Measurements from ENCODE around the gene C1orf53. TPM values are rescaled to one million over a fixed set of nuclear protein-coding genes. Genes with fewer than 3 reads are reported as not detected.

The C1orf53 gene
- total RNA-seq, 1 experiment from 2014 or later: 15.1 TPM

DNA sequence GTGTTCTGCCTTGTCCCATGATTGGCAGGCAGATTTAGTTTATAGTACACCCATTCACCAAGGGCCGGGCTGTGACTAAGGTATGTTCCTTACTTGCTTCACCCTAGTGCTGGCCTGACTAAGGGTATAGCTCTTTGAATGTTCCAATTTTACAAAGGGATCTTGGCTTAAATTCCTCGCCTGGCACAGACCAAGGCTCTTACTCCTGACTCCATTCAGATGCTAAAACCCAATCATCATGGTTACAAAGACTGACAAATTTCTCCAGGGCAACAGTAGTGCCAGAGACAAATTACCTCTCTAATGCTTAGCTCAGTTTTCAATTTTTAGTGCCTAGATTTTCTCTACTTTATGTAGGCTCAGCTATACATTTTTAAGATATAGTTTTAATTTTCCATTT is 11.5 kb upstream of the C1orf53 start:
- no peaks in the 10 kb centered on the region for H3K9me3 Mint-ChIP-seq (ENCODE audit: unreplicated experiment)
- no peaks in the 10 kb centered on the region for H3K36me3 Mint-ChIP-seq (ENCODE audit: insufficient read depth, unreplicated experiment)
- ChIA-PET POLR2A (interaction anchor here (3.6 kb wide), 1 partner anchor 12 kb away, joined by 19 read pairs; the partner anchor contains the start of gene C1orf53), CTCF (interaction anchor here (1.3 to 2.2 kb wide), 2 partner anchors 22 to 168 kb away, joined by 3 to 11 read pairs; no protein-coding TSS in a partner anchor)
- H3K27ac Mint-ChIP-seq (ENCODE audit: low read depth, unreplicated experiment): no peak overlapping the region
- BruUV-seq (replicated peaks): no TSS peak
- intact Hi-C loops (cut with micrococcal nuclease): no loop called here
- H3K4me1 Mint-ChIP-seq (ENCODE audit: insufficient read depth, unreplicated experiment): no peaks in the 10 kb centered on the region
- H3K4me3 Mint-ChIP-seq (ENCODE audit: unreplicated experiment): no peak overlapping the region
- TF ChIP-seq, protein P1, sequence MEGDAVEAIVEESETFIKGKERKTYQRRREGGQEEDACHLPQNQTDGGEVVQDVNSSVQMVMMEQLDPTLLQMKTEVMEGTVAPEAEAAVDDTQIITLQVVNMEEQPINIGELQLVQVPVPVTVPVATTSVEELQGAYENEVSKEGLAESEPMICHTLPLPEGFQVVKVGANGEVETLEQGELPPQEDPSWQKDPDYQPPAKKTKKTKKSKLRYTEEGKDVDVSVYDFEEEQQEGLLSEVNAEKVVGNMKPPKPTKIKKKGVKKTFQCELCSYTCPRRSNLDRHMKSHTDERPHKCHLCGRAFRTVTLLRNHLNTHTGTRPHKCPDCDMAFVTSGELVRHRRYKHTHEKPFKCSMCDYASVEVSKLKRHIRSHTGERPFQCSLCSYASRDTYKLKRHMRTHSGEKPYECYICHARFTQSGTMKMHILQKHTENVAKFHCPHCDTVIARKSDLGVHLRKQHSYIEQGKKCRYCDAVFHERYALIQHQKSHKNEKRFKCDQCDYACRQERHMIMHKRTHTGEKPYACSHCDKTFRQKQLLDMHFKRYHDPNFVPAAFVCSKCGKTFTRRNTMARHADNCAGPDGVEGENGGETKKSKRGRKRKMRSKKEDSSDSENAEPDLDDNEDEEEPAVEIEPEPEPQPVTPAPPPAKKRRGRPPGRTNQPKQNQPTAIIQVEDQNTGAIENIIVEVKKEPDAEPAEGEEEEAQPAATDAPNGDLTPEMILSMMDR (IDR thresholded peaks at IDR 0.05; ENCODE audit: unreplicated experiment): no peak
- no peak for DNase-seq (ENCODE audit: unreplicated experiment)
- no peaks in the 10 kb centered on the region for H3K27me3 Mint-ChIP-seq (ENCODE audit: insufficient read depth, unreplicated experiment)

DNA sequence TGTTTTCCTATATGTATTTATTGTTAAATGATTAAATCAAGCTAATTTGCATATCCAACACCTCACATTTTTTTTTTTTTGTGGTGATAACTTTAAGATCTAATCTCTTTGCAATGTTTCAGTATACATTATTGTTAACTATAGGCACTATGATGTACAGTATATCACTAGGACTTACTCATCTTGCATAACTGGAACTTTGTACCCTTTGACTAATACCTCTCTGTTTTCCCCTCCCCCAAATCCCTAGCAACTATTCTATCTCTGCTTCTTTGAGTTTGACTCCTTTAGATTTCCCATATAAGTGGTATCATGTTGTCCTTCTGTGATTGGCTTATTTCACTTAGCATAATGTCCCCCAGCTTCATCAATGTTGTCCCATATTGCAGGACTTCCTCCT is 9.7 kb upstream of the C1orf53 start:
- no peak overlapping the region for H3K4me3 Mint-ChIP-seq (ENCODE audit: unreplicated experiment)
- no peaks in the 10 kb centered on the region for H3K27me3 Mint-ChIP-seq (ENCODE audit: insufficient read depth, unreplicated experiment)
- BruUV-seq (replicated peaks): no TSS peak
- no peak for DNase-seq (ENCODE audit: unreplicated experiment)
- no peaks in the 10 kb centered on the region for H3K36me3 Mint-ChIP-seq (ENCODE audit: insufficient read depth, unreplicated experiment)
- H3K27ac Mint-ChIP-seq (ENCODE audit: low read depth, unreplicated experiment): no peak overlapping the region
- intact Hi-C loops (cut with micrococcal nuclease): no loop called here
- TF ChIP-seq, protein P1 (IDR thresholded peaks at IDR 0.05; ENCODE audit: unreplicated experiment): no peak
- ChIA-PET CTCF (interaction anchor here (0.6 to 2.8 kb wide), 4 partner anchors 24 to 676 kb away, joined by 3 to 12 read pairs (median 4); no protein-coding TSS in a partner anchor), POLR2A (interaction anchor here (0.7 to 3.6 kb wide), 2 partner anchors 10 to 247 kb away, joined by 3 to 19 read pairs; partner anchors contain the start of gene C1orf53)
- no peaks in the 10 kb centered on the region for H3K4me1 Mint-ChIP-seq (ENCODE audit: insufficient read depth, unreplicated experiment)
- no peaks in the 10 kb centered on the region for H3K9me3 Mint-ChIP-seq (ENCODE audit: unreplicated experiment)

DNA sequence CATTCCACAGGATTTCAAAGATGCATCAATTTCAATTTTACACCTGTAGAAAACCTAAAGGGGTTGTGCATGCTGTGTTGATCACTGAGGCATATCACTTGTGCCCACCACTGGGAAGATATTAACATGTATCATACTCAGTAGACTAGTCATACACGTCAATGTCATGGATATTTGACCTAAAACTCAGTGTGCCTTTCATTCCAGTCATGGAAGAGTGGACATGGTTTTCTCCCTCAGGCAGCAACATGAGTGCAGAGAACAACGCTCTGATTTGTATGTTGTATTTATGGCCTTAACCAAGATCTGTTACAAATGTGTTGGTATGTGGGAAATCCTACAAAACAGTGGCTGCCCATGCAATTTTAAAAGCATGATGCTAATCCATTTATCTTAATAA is 6.1 kb upstream of the C1orf53 start:
- peaks cover 4% of the 10 kb centered on the region for H3K4me1 Mint-ChIP-seq (ENCODE audit: insufficient read depth, unreplicated experiment)
- no peaks in the 10 kb centered on the region for H3K9me3 Mint-ChIP-seq (ENCODE audit: unreplicated experiment)
- BruUV-seq (replicated peaks): no TSS peak
- no peak overlapping the region for H3K4me3 Mint-ChIP-seq (ENCODE audit: unreplicated experiment)
- no peaks in the 10 kb centered on the region for H3K27me3 Mint-ChIP-seq (ENCODE audit: insufficient read depth, unreplicated experiment)
- ChIA-PET POLR2A (no interaction called here), CTCF (no interaction called here)
- no peak overlapping the region for H3K27ac Mint-ChIP-seq (ENCODE audit: low read depth, unreplicated experiment)
- H3K36me3 Mint-ChIP-seq (ENCODE audit: insufficient read depth, unreplicated experiment): no peaks in the 10 kb centered on the region
- no peak for DNase-seq (ENCODE audit: unreplicated experiment)
- intact Hi-C loops (cut with micrococcal nuclease): no loop called here
- TF ChIP-seq, protein P1 (IDR thresholded peaks at IDR 0.05; ENCODE audit: unreplicated experiment): no peak

DNA sequence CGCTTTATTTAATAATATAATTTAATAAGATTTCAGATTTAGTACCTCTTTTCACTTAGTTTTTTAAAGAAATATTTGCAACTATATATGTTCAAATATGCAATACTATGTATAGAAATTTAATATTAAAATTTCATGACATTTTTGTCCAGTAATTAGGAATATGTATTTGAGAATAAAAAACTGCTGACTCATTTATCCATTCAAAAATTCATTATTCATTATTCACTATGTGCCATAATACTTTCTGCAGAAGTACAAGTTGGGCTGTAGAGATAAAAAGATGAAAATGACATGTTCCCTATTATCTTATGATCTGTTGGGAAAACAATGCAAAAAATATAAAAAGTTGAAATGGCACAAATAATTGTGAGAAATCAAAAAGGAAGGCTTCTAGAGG is 3.4 kb upstream of the C1orf53 start:
- H3K36me3 Mint-ChIP-seq (ENCODE audit: insufficient read depth, unreplicated experiment): no peaks in the 10 kb centered on the region
- no peak overlapping the region for H3K27ac Mint-ChIP-seq (ENCODE audit: low read depth, unreplicated experiment)
- ChIA-PET CTCF (interaction anchor here (1.1 to 4.3 kb wide), 4 partner anchors 11 to 59 kb away, joined by 3 to 22 read pairs (median 6); no protein-coding TSS in a partner anchor), POLR2A (interaction anchor here (0.6 to 1.2 kb wide), 2 partner anchors 10 to 227 kb away, joined by 3 read pairs; no protein-coding TSS in a partner anchor)
- TF ChIP-seq, protein P1 (IDR thresholded peaks at IDR 0.05; ENCODE audit: unreplicated experiment): no peak
- intact Hi-C loops (cut with micrococcal nuclease): no loop called here
- H3K27me3 Mint-ChIP-seq (ENCODE audit: insufficient read depth, unreplicated experiment): no peaks in the 10 kb centered on the region
- peaks cover 21% of the 10 kb centered on the region for H3K4me1 Mint-ChIP-seq (ENCODE audit: insufficient read depth, unreplicated experiment)
- no peak for DNase-seq (ENCODE audit: unreplicated experiment)
- no peak overlapping the region for H3K4me3 Mint-ChIP-seq (ENCODE audit: unreplicated experiment)
- BruUV-seq (replicated peaks): no TSS peak
- H3K9me3 Mint-ChIP-seq (ENCODE audit: unreplicated experiment): no peaks in the 10 kb centered on the region
